Loucy (cell line): ENCODE results near the gene GAB2.
A peak's percentile ranks its signal among the peaks of the same experiment; 100 is the strongest.

Experiments
- H2AFZ ChIP-seq: fragments of 200-600 bp; sonication (generic); 2 replicates; pipeline ENCODE4 v1.6.0; 2016; ENCODE audit warnings: antibody characterized with exemption, mild to moderate bottlenecking, low read length, moderate library complexity
- H3F3A ChIP-seq: fragments of 200-600 bp; 2 replicates; pipeline ENCODE4 v1.6.0; 2016; ENCODE audit warnings: antibody characterized with exemption, low read depth, mild to moderate bottlenecking
- H3K27me3 ChIP-seq: fragments of 200-600 bp; sonication (generic); 2 replicates; pipeline ENCODE4 v1.6.1; 2014; ENCODE audit warnings: low read length, mild to moderate bottlenecking; ENCODE audit not compliant: insufficient read depth, poor library complexity, severe bottlenecking
- H3K36me3 ChIP-seq: fragments of 200-600 bp; sonication (generic); 2 replicates; pipeline ENCODE4 v1.6.1; 2016; ENCODE audit warnings: low read length; ENCODE audit not compliant: insufficient read depth
- H3K4me1 ChIP-seq: fragments of 200-600 bp; sonication (generic); 2 replicates; pipeline ENCODE4 v1.5.1; 2014; ENCODE audit warnings: low read length, mild to moderate bottlenecking; ENCODE audit not compliant: insufficient read depth, poor library complexity, severe bottlenecking
- H3K4me2 ChIP-seq: fragments of 200-600 bp; sonication (generic); 2 replicates; pipeline ENCODE4 v1.6.0; 2014; ENCODE audit warnings: antibody characterized with exemption, low read length, low read depth, mild to moderate bottlenecking; ENCODE audit not compliant: poor library complexity, severe bottlenecking
- H3K4me3 ChIP-seq: fragments of 200-600 bp; sonication (generic); 2 replicates; pipeline ENCODE4 v1.5.1; 2014; ENCODE audit warnings: low read length, mild to moderate bottlenecking, mixed read lengths; ENCODE audit not compliant: poor library complexity, severe bottlenecking
- H3K79me2 ChIP-seq: fragments of 200-600 bp; sonication (generic); 2 replicates; pipeline ENCODE4 v1.6.1; 2014; ENCODE audit warnings: low read length; ENCODE audit not compliant: insufficient read depth
- H3K9ac ChIP-seq: fragments of 200-600 bp; sonication (generic); 2 replicates; pipeline ENCODE4 v1.6.0; 2014; ENCODE audit warnings: mild to moderate bottlenecking, low read depth, low read length, moderate library complexity; ENCODE audit not compliant: poor library complexity, severe bottlenecking
- H3K9me2 ChIP-seq: fragments of 200-600 bp; sonication (generic); replicated peaks from 2 replicates; pipeline ENCODE4 v1.6.1; 2016; ENCODE audit warnings: low read depth, low read length, mixed read lengths
- H3K9me3 ChIP-seq: fragments of 200-600 bp; sonication (generic); 2 replicates; pipeline ENCODE4 v1.6.1; 2014; ENCODE audit warnings: mild to moderate bottlenecking, antibody characterized with exemption, low read length, low read depth; ENCODE audit not compliant: insufficient read depth
- H4K20me1 ChIP-seq: fragments of 200-600 bp; sonication (generic); 2 replicates; pipeline ENCODE4 v1.6.0; 2014; ENCODE audit warnings: antibody characterized with exemption, low read length, mild to moderate bottlenecking; ENCODE audit not compliant: insufficient read depth, poor library complexity, severe bottlenecking
- EZH2phosphoT487 ChIP-seq: fragments of 200-600 bp; IDR thresholded peaks from 2 replicates; pipeline ENCODE4 v1.6.1; 2018; ENCODE audit warnings: antibody characterized with exemption, mild to moderate bottlenecking, moderate library complexity, borderline replicate concordance
- TF ChIP-seq, protein P1 (sequence below): fragments of 200-600 bp; sonication (generic); conservative IDR thresholded peaks from 2 replicates; pipeline ENCODE4 v1.5.1; 2014; ENCODE audit warnings: mild to moderate bottlenecking, antibody characterized with exemption, low read length

GAB2 gene

DNA sequence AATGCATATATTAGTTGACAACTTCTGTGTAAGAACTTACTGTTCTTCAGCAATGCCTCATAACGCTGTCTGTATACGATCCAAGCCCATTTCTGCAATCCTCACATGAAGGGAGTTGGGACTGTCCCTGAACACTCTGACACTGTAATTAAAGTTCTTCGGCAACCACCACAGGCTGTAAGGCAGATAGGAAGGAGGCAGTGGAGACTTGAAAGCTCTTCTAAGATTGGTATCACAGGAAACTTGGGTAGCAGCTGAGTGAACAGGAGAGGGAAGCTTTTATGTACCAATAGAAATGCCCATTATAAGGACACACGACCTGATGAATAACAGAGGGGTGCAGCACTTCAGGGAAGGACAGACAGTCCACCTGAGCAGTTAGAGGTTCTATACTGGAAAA lies 12.0 kb upstream of the GAB2 start:
- Histone ChIP-seq H3K36me3 (no peaks in the 10 kb centered on the region), H3K4me2 (peak overlapping the region; percentile 17), H3K4me1 (peaks cover 25% of the 10 kb centered on the region)

GRCh38 chr11:78429209-78429608 lies 11.6 kb upstream of the GAB2 start:
- Histone ChIP-seq H3K9me2 (no peaks in the 10 kb centered on the region), H3F3A (no peaks in the 10 kb centered on the region), H3K9ac (no peak overlapping the region), H4K20me1 (no peaks in the 10 kb centered on the region), H3K9me3 (no peaks in the 10 kb centered on the region), H3K4me3 (no peak overlapping the region), H3K4me2 (peak overlapping the region; percentile 17), H3K36me3 (no peaks in the 10 kb centered on the region), H2AFZ (no peak overlapping the region), H3K27me3 (no peaks in the 10 kb centered on the region), H3K79me2 (no peaks in the 10 kb centered on the region), H3K4me1 (peaks cover 29% of the 10 kb centered on the region)
- TF ChIP-seq, protein P1, sequence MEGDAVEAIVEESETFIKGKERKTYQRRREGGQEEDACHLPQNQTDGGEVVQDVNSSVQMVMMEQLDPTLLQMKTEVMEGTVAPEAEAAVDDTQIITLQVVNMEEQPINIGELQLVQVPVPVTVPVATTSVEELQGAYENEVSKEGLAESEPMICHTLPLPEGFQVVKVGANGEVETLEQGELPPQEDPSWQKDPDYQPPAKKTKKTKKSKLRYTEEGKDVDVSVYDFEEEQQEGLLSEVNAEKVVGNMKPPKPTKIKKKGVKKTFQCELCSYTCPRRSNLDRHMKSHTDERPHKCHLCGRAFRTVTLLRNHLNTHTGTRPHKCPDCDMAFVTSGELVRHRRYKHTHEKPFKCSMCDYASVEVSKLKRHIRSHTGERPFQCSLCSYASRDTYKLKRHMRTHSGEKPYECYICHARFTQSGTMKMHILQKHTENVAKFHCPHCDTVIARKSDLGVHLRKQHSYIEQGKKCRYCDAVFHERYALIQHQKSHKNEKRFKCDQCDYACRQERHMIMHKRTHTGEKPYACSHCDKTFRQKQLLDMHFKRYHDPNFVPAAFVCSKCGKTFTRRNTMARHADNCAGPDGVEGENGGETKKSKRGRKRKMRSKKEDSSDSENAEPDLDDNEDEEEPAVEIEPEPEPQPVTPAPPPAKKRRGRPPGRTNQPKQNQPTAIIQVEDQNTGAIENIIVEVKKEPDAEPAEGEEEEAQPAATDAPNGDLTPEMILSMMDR = no peak
- no peak for TF ChIP-seq EZH2phosphoT487

More for the DNA sequence above, 12.0 kb upstream of the GAB2 start:
- H3F3A ChIP-seq = no peaks in the 10 kb centered on the region
- no peaks in the 10 kb centered on the region for H4K20me1 ChIP-seq
- no peak overlapping the region for H3K4me3 ChIP-seq
- no peak overlapping the region for H3K9ac ChIP-seq
- no peaks in the 10 kb centered on the region for H3K27me3 ChIP-seq
- no peak overlapping the region for H2AFZ ChIP-seq
- no peaks in the 10 kb centered on the region for H3K9me2 ChIP-seq
- H3K79me2 ChIP-seq = no peaks in the 10 kb centered on the region
- H3K9me3 ChIP-seq = no peaks in the 10 kb centered on the region
- TF ChIP-seq, protein P1 = no peak
- no peak for TF ChIP-seq EZH2phosphoT487

GRCh38 chr11:78428773-78429172 lies 11.2 kb upstream of the GAB2 start:
- Histone ChIP-seq H4K20me1 (no peaks in the 10 kb centered on the region), H3K9ac (no peak overlapping the region), H3K36me3 (no peaks in the 10 kb centered on the region), H3K4me2 (no peak overlapping the region), H3K27me3 (no peaks in the 10 kb centered on the region), H3K9me3 (no peaks in the 10 kb centered on the region), H3F3A (no peaks in the 10 kb centered on the region), H3K4me1 (peaks cover 31% of the 10 kb centered on the region), H3K4me3 (no peak overlapping the region), H3K79me2 (no peaks in the 10 kb centered on the region), H2AFZ (no peak overlapping the region), H3K9me2 (no peaks in the 10 kb centered on the region)
- TF ChIP-seq, protein P1 = no peak
- no peak for TF ChIP-seq EZH2phosphoT487
